NCI-H446 treated with DMSO at 0.1 percent for 48 hours (cell line): ENCODE measurements around the gene STXBP4.

Experiments
- DNase-seq: peaks from one replicate; lab custom pipeline; 2025; lab: John Stamatoyannopoulos, UW

Gene STXBP4

DNA sequence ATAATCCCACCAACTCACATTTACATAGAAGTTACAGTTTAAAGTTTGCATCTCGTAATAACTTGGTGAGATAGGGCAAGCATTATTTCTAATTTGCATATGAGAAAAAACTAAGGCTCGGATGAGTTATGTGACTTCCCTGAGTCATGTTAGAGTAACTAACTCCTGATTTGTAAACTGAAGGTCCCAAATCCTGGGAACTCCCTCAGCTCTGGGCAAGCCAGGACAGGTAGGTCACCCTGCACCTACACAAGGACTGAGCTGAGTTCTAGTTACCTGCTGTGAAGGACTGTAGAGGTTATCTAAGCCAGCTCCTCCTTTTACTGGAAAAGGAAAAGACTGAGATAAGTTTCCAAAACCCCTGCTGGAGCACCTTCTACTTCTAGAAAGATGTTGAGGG is 204.0 kb downstream of the STXBP4 start:
- DNase-seq = no peak

DNA sequence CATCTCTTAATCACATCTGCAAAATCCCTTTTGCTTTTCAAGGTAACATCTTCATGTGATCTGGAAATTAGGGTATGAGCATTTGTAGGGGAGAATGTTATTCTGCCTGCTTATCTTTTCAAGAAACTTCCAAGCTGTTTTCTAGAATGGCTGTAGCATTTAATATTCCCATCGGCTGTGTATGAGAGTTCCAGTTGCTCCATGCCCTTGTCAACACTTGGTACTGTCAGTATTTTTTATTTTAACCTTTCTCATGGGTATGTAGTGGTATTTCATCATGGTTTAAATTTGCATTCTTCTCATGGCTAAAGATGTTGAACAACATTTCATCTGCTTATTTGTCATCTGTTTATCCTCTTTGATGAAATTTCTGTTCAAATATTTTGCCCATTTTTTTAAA is 205.6 kb downstream of the STXBP4 start:
- DNase-seq = no peak

DNA sequence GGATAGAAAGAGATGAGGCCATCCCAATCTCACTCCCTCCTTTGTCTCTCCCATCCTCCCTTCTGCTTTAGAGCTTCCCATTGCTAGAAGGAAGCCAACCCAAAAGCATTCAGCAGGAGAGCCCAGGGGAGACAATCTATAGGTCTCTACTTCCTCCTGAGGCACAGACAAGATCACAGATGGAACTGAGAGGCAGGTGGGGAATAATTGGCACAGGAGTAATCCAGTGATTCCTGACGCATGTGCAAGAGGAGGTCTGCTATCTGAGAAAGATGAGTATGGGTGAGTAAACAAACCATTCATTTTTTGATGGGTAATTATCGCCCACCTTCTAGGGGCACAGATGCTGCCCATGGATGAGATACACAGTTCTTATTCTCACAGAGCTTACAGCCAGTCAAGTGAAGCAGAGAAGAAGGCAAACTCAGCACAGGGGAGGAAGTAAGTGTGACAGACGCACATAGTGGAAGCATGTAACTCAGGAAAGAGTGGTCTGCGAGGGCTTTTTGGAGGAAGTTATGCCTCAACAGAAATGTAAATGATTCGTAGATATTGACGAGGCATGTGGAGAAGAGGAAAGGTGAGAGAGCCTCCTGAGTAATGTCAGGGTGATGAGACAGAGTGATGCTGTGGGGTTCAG is 207.3 kb downstream of the STXBP4 start:
- DNase-seq = no peak

DNA sequence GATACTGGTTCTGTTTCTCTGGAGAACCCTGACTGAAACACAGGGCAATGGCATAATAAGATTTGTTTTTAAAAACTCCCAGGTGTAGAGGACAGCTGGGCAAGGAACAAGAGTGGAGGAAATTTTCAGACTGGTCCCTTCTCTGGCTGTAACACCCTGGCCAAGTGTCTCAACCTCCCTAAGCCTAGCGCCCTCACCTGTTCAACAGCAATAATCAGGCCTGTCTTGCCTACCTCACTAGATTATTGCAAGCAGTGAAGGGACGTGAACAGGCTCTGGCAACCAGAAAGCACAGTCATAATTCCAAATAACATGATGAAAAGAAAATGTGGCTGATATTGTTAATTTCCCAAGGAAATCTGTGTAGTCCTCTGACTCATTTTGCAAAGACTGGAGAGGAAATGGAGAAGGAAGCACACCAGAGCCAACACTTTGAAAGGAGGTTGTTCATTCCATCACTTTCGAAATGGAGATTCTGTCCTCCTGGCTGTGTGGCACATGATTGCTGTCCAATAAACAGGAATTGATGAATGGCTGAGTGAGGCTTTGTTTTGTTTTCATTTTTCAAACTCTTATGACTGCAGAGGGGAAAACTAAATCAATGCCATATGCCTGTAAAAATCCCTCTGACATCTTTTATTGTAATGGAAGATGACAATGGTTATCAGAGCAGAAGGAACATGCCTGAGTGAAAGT is 208.7 kb downstream of the STXBP4 start:
- no peak for DNase-seq

DNA sequence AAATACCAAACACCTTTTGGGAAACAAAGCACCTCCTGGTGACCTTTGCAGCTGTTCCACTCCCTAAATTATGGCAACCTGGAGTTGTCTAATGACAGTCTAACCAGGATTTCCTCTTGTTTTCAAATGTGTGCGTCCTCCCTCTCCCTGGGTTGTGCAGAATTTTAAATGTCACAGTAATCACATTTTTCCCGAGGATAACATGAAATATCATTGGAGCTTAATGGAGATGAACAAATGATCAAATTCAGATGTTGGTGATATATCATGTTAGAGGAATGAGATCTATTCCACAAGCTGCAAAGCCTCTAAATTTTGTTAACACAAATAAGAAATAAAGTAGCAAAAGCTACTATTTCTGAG is 209.3 kb downstream of the STXBP4 start:
- no peak for DNase-seq

DNA sequence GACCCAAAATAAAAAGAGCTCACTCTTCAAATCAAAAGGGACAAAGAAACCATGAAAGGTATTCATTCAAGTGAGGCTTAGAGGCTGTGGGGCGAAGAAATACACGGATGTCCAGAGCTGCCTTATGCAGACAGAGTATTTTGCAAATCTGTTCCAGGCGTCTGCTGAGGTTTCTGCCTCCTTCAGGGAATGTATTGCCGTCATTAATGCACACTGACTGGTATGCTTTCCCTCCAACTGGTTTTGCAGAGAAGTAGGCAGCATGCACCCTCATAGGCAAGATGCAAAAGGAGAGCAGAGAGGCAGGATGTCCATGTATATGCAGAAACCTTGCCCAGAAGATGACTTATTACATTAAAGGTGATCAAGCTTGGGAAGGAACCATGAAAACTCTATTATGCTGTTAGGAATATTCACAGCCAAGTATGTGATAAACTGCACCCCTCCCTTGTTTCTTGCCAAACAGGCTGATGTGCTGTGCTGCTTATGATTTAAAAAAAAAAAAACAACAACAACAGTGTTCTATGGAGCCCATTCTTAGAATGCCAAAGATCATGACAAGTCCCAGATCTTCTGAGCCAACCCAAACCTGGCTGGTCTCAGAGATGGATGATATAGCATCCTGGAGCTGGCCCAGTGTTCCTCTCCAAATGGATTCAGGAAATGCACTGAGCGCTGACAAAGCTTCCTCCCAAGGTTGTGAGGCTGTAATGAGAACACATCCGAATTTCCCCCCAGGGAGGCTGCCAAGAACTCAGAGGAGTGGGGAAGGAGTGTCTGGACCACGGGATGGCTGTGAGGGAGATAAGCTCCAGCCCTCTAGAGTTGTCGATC is 218.6 kb downstream of the STXBP4 start:
- no peak for DNase-seq

DNA sequence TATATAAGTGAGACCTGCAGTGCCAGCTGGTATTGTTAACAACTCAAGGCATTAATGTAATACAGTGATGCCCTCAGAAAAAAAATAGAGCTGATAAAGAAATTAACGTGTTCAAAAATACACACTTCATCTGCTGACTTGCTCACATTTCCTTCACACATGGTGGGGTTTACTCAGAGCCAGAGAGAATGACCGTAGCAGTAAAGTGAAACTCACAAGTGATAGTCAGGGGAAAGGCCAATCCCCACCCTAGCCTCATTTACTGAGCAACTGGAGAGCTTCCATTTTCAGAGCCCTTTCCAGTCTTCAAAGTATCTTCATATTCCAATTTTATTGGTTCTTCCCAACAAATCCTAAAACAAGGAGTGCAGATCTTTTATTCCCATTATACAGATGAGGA is 222.2 kb downstream of the STXBP4 start:
- no peak for DNase-seq

DNA sequence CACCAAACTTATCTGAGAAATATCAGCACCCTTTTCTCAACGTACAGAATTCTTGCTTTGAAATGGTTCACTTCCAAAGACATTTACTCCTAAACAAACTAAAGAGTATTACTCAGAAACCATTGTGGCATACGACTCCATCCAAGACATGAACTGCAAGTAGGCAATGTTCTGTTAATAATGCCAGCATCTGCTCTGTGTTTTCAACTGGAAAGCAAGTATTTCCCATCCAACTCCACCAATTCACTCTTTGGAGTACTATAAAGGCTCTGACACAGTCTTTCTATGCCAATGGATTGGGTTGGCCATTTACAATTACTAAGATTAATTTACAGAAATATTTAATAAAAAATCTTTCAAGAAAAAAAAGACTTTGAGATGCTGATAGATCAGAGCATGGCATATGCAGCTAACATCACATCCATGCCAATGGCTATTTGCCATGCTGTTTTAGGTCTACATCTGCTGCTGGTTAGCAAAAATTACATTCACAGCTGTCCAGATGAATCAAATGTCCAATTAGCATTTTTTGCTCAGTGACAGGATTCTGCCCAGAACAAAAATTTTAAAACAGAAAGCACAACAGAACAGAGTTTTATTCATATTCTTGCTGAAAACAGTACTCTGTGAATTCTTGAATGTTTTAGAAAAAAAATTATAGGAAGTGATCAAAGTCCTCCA is 230.3 kb downstream of the STXBP4 start:
- DNase-seq = peak; percentile 94

DNA sequence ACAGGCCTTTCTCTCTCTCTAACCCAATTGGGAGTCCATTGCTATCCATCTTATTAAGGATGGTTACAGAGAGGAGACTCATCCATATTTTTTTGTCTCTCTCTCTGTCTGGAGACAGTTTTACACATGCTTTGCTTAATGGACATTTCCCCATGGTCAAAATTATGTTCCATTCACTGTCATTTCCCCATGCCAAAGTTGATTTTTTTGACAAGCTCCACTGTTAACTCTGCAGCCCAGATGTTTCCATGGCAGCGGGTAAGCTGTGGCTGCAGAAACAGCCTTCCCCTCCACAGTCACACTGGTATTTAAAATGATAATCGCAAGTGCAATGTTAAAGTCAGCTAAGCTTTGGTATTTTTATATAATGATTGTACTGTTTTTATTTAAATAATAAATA is 232.3 kb downstream of the STXBP4 start:
- DNase-seq = no peak

DNA sequence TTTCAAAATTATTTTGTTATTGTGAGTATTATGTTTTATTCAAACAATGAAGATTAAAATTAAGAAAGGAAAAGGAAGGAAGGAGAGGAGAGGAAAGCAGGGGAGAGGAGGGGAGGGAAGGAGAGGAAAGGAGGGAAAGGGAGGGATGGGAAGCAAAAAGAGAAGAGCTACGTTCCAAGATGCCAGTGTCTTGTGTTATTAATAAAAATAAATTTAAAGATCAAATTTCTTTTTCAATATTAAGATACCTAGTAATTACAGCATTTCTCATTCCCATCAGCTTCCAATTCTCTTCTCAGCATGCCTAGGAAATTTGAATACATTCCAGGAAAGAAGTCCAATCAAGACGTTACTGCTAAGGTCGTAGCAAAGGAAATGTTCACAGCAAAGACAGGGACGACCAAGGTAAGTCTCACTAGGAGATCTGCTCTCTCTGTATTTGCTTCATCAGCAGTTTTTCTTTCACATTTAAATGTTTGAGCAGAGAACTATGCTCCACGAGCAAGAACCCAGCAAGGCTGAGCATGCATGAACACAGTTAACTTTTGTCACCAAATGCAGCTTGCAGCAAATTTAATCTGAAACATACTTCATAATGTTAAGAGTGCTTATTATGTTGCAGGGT is 232.9 kb downstream of the STXBP4 start:
- no peak for DNase-seq

DNA sequence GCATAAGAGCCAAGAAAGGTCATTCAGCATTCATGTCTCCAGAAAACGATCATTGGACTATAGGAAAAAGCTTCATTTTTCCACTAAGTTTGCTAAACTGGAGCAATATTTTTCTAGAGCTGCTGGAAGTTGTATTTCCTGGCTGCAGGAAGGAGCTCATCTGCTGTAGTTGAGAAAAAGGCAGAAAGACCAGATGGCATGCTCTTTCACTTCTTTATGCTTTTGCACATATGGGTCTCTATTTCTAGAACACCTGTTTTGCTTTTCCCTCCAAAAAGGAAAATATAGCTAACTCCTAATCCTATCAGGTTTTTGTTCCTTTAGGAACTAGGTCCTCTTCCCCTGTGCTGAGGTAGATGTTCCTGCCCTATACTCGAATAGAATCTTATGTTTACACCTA is 234.3 kb downstream of the STXBP4 start:
- peak; percentile 41 for DNase-seq

DNA sequence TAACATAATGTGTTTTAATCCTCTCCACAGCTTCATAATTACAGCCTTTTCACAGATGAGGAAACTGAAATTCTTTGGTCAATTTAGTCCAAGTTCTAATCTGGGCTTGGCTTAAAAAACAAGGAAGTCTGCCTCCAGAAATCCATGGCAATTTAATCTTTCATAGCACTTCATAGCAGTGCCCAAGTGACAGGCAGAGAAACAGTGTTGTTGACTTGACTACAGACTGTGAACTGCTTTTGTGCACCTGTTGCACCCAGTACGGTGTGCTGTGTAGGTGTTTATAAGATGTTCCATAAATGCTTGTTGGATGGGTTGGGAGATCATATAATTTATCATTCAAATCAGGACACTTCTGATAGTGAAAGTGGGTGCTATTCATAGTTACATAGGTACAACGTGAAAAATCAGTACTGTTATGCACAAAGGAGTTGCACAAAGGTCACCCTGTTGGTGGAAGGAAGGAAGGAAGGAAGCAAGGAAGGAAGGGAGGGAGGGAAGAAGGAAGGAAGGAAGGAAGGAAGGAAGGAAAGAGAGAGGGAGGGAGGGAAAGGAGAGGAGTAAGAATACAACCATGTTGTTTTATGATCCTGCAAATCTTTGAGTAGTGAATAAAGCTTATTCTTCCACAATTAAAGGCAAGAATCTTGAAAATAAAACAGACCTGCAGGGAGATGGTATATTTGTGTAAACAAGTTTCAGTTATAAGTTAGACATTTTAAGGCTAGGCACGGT is 239.7 kb downstream of the STXBP4 start:
- no peak for DNase-seq

DNA sequence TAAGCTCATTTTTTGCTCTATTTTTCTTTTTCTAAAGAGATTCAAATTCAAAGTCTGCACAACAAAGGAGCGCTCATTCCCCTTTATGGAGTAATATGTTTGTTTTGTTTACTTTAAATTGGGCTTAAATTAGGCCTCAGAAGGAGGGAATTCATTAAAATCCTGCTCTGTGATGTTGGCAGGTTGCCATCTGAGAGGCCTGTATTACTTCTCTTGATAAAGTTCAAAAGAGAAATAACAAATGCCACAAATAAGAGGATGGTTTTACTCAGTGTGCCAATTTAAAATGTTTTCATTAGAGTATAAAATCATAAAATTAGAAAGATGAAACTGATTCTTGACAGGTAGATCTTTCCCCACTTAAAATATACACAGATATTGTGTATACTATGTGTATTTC is 241.7 kb downstream of the STXBP4 start:
- DNase-seq = no peak

DNA sequence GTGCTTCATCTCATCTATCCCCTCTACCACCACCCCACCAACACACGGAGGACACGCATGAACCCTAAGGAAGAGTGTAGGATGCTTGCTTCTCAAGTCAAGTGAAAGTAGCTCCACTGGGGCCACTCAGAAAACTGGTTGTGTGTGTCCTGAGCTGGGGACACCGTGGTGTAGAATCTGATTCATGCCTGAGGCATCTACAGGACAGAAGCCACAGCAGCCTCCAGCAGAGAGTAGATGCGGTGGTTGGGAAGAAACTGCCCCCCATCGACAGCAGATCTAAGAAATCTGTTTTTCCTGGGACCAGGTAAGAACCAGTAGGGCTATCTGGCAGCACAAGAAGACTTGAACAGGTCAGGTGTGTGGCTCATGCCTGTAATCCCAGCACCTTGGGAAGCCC is 244.3 kb downstream of the STXBP4 start:
- DNase-seq = no peak

DNA sequence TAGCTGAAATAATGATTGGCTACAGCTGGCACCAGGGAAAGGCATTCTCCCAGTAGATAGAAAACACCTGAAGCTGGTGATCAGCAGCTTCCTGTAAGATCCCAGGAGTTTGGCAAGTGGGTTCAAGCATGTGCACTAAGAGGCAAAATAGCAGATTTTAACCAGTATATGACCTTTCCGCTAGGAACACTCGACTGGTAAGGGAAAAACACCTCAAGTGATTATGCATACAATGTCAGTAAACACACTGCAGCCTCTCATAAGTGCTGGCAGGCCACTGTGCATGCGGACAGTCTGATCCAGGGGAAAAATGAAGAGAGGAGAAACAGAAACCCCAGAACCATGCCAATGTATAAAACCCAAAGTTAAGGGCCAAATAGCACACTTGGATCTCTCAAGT is 247.1 kb downstream of the STXBP4 start:
- DNase-seq = no peak

DNA sequence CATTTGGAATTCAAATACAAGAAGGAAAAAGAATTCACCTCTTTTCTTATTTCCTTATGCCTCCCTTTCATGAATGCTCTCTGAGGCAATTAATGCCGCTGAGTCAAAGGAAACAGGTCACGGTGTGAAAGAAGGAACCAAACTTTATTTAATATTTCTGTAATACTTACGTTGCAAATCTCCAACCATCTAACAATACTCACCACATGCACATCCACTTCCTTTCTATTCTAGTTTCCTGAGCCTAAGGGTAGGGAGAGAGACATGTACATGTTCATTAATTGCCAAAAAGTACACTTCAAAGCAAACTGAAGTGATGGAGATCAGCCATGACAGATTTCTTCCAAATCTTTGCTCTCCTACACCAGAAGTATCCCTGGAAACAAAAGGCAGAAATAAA is 248.3 kb downstream of the STXBP4 start:
- DNase-seq = no peak

DNA sequence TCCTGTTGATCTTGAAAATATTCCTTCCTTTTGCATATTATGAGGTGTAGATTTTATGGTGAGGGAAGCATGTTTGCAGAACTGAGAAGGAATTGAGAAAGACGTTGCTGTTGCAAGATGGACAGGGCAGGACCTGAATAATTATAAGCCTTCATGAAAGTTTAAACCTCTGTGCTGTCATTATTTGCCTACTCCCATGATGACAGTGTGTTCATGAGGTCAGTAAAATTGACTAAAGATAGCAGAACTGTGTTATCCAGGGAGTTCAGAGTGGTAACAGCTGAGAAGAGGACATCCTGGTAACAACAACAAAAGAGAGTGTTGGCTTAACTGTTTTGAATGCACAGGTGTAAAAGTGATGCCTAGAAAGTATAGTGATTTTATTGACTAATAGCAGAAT is 250.9 kb downstream of the STXBP4 start:
- DNase-seq = no peak

DNA sequence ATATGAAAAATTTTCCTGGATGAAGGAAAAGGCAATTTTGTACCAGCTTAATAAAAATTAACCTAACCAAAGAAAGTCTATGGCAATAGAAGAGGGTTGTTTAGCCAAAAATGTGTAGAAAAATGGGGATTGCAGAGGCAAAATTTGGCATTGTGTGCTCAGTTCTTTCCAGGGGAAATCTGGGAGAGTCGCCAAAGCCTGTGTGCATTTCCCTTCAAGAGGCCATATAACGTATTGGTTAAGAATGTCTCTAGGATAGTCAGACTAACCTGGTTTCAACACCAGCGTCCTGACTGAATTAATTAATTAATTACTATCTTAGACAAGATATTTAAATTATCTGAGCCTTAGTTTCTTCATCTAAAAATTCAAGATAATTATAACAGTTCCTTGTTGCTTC is 251.4 kb downstream of the STXBP4 start:
- peak; percentile 62 for DNase-seq
